GM23248 (cell line): ENCODE results near the gene RAB36. TPM values are rescaled to one million over a fixed set of nuclear protein-coding genes. Genes with fewer than 3 reads are reported as not detected.

Experiments used
- DNase-seq: peaks from one replicate; pipeline ENCODE4 v3.0.0-alpha.2; 2015
- H2AFZ ChIP-seq: fragments of 200-600 bp; sonication (generic); 2 replicates; pipeline ENCODE4 v1.6.1; 2016; ENCODE audit warnings: antibody characterized with exemption
- H3F3A ChIP-seq: fragments of 200-600 bp; sonication (generic); 2 replicates; pipeline ENCODE4 v1.6.1; 2016; ENCODE audit warnings: mild to moderate bottlenecking, antibody characterized with exemption, mixed run types; ENCODE audit not compliant: insufficient read depth
- H3K27ac ChIP-seq: fragments of 200-600 bp; sonication (generic); 2 replicates; pipeline ENCODE4 v1.5.1; 2016; ENCODE audit warnings: mild to moderate bottlenecking
- H3K27me3 ChIP-seq: fragments of 200-600 bp; sonication (generic); replicated peaks from 2 replicates; pipeline ENCODE4 v1.6.1; 2016; ENCODE audit warnings: mild to moderate bottlenecking; ENCODE audit not compliant: insufficient read depth
- H3K36me3 ChIP-seq: fragments of 200-600 bp; sonication (generic); 2 replicates; pipeline ENCODE4 v1.6.1; 2016; ENCODE audit warnings: low read depth, mild to moderate bottlenecking
- H3K4me1 ChIP-seq: fragments of 200-600 bp; sonication (generic); 2 replicates; pipeline ENCODE4 v1.6.1; 2016; ENCODE audit warnings: mild to moderate bottlenecking; ENCODE audit not compliant: insufficient read depth
- H3K4me2 ChIP-seq: fragments of 200-600 bp; sonication (generic); one replicate; pipeline ENCODE4 v1.6.1; 2016; ENCODE audit warnings: mild to moderate bottlenecking; ENCODE audit not compliant: unreplicated experiment
- H3K4me3 ChIP-seq: fragments of 200-600 bp; sonication (generic); 2 replicates; pipeline ENCODE4 v1.5.1; 2016; ENCODE audit warnings: mild to moderate bottlenecking
- H3K79me2 ChIP-seq: fragments of 200-600 bp; sonication (generic); 2 replicates; pipeline ENCODE4 v1.6.1; 2016; ENCODE audit warnings: mild to moderate bottlenecking; ENCODE audit not compliant: insufficient read depth
- H3K9ac ChIP-seq: fragments of 200-600 bp; sonication (generic); 2 replicates; pipeline ENCODE4 v1.6.1; 2016; ENCODE audit warnings: mild to moderate bottlenecking
- H3K9me2 ChIP-seq: fragments of 200-600 bp; sonication (generic); 2 replicates; pipeline ENCODE4 v1.6.1; 2016; ENCODE audit warnings: mixed run types, mild to moderate bottlenecking, moderate library complexity; ENCODE audit not compliant: insufficient read depth
- H3K9me3 ChIP-seq: fragments of 200-600 bp; sonication (generic); one replicate; pipeline ENCODE4 v1.6.1; 2017; ENCODE audit warnings: low read depth
- H4K20me1 ChIP-seq: fragments of 200-600 bp; sonication (generic); 2 replicates; pipeline ENCODE4 v1.6.0; 2016; ENCODE audit not compliant: insufficient read depth
- EZH2 ChIP-seq: fragments of 200-600 bp; sonication (generic); IDR thresholded peaks from 2 replicates; pipeline ENCODE4 v1.6.1; 2018; ENCODE audit warnings: antibody characterized with exemption, mild to moderate bottlenecking; ENCODE audit not compliant: insufficient read depth, poor library complexity, severe bottlenecking
- EZH2phosphoT487 ChIP-seq: fragments of 200-600 bp; sonication (generic); IDR thresholded peaks from 2 replicates; pipeline ENCODE4 v1.6.1; 2018; ENCODE audit warnings: antibody characterized with exemption, moderate library complexity, mild to moderate bottlenecking, low read depth; ENCODE audit not compliant: insufficient read depth
- WGBS, 2 experiments: methylation state at CpG; one replicate each; pipeline ENCODE4 v1.1.6; 2015 to 2017; ENCODE audit warnings: low lambda C conversion rate in 2 of 2, low coverage in 1 of 2; ENCODE audit errors: missing lambda C conversion rate in 2 of 2; 5-methylcytosine and 5-hydroxymethylcytosine counted together
- in situ Hi-C: fragments of 300-500 bp; cut with MboI; formaldehyde crosslinking; loops from 2 replicates; pipeline ENCODE4 v1.15.0; 2020
- polyA plus RNA-seq: library from polyadenylated mRNA; unstranded; fragments of >200 nt; fragmentation: Nextera tagmentation; extraction: Ambion mirVana; gene quantifications from 2 replicates; pipeline ENCODE4 v1.2.1, GENCODE V29; 2016
- total RNA-seq: library from RNA; depleted of rRNA; stranded (reverse); fragments of >200 nt; shearing (Covaris generic); gene quantifications from 2 replicates; pipeline ENCODE4 v1.2.3, GENCODE V29; 2014

RAB36 gene
- total and polyA plus RNA-seq, 2 experiments from 2014 or later: 3.5 to 6.8 TPM

- H3K4me2 ChIP-seq: no peak overlapping the region
- WGBS, 2 experiments: 61 to 64% methylated on average over 6 to 7 of the region's 7 CpGs
- no peak overlapping the region for H2AFZ ChIP-seq
- H3K36me3 ChIP-seq: no peaks in the 10 kb centered on the region
- H3K27me3 ChIP-seq: peaks cover 5% of the 10 kb centered on the region; the same call in 1 of the 2 replicates
- no peak for TF ChIP-seq EZH2
- TF ChIP-seq EZH2phosphoT487: no peak
- H3K27ac ChIP-seq: no peak overlapping the region
- in situ Hi-C loops: loop anchor here (5.0 kb wide), 1 partner anchor 165 kb away; no protein-coding TSS in a partner anchor
- H3K79me2 ChIP-seq: no peaks in the 10 kb centered on the region
- DNase-seq: no peak
- H3K4me3 ChIP-seq: no peak overlapping the region
- H3K9me3 ChIP-seq: no peaks in the 10 kb centered on the region
- H4K20me1 ChIP-seq: no peaks in the 10 kb centered on the region
- H3K4me1 ChIP-seq: no peaks in the 10 kb centered on the region
- no peaks in the 10 kb centered on the region for H3F3A ChIP-seq
- no peak overlapping the region for H3K9ac ChIP-seq
- H3K9me2 ChIP-seq: no peaks in the 10 kb centered on the region
Observed at GRCh38 chr22:23127055-23127756, 18.1 kb upstream of the RAB36 start.

GRCh38 chr22:23127788-23128187 lies 17.5 kb upstream of the RAB36 start:
- in situ Hi-C loops: loop anchor here (5.0 kb wide), 1 partner anchor 165 kb away; no protein-coding TSS in a partner anchor
- 63% methylated on average over 9 of the region's 9 CpGs for WGBS, 2 experiments

GRCh38 chr22:23128269-23129108 lies 16.8 kb upstream of the RAB36 start:
- 8 to 12% methylated on average over 13 to 14 of the region's 14 CpGs for WGBS, 2 experiments
- H3K9me3 ChIP-seq: no peaks in the 10 kb centered on the region
- peak overlapping the region; percentile 33; the same call in 1 of the 2 replicates for H2AFZ ChIP-seq

More at GRCh38 chr22:23127788-23128187, 17.5 kb upstream of the RAB36 start:
- TF ChIP-seq EZH2 (no peak), EZH2phosphoT487 (no peak)
- Histone ChIP-seq H3F3A (no peaks in the 10 kb centered on the region), H2AFZ (no peak overlapping the region), H3K27ac (no peak overlapping the region), H3K4me2 (no peak overlapping the region), H3K4me1 (no peaks in the 10 kb centered on the region), H4K20me1 (no peaks in the 10 kb centered on the region), H3K9me2 (no peaks in the 10 kb centered on the region), H3K27me3 (peaks cover 5% of the 10 kb centered on the region; the same call in 1 of the 2 replicates), H3K36me3 (no peaks in the 10 kb centered on the region), H3K9me3 (no peaks in the 10 kb centered on the region), H3K9ac (no peak overlapping the region), H3K4me3 (no peak overlapping the region), H3K79me2 (no peaks in the 10 kb centered on the region)
- DNase-seq: no peak

GRCh38 chr22:23129149-23129548 lies 16.1 kb upstream of the RAB36 start:
- H3K4me3 ChIP-seq: no peak overlapping the region
- WGBS, 2 experiments: 56% methylated on average over 10 of the region's 10 CpGs
- DNase-seq: no peak
- H3K4me1 ChIP-seq: no peaks in the 10 kb centered on the region
- TF ChIP-seq EZH2phosphoT487 (no peak), EZH2 (no peak)
- H3F3A ChIP-seq: no peaks in the 10 kb centered on the region
- 0 out of 2 replicates have a peak, but pooled peaks cover 4% of the 10 kb centered on the region for H3K27me3 ChIP-seq
- H2AFZ ChIP-seq: no peak overlapping the region
- in situ Hi-C loops: loop anchor here (5.0 kb wide), 1 partner anchor 167 kb away; no protein-coding TSS in a partner anchor
- no peaks in the 10 kb centered on the region for H3K79me2 ChIP-seq
- no peaks in the 10 kb centered on the region for H4K20me1 ChIP-seq
- no peak overlapping the region for H3K27ac ChIP-seq
- H3K4me2 ChIP-seq: no peak overlapping the region
- no peaks in the 10 kb centered on the region for H3K9me3 ChIP-seq
- no peak overlapping the region for H3K9ac ChIP-seq
- no peaks in the 10 kb centered on the region for H3K9me2 ChIP-seq
- H3K36me3 ChIP-seq: no peaks in the 10 kb centered on the region

More at GRCh38 chr22:23128269-23129108, 16.8 kb upstream of the RAB36 start:
- no peak for TF ChIP-seq EZH2
- no peak for TF ChIP-seq EZH2phosphoT487
- Histone ChIP-seq H3K27me3 (0 out of 2 replicates have a peak, but pooled peaks cover 5% of the 10 kb centered on the region), H4K20me1 (no peaks in the 10 kb centered on the region), H3K9me2 (no peaks in the 10 kb centered on the region), H3K4me2 (no peak overlapping the region), H3K9ac (no peak overlapping the region), H3K4me1 (no peaks in the 10 kb centered on the region), H3K27ac (no peak overlapping the region), H3K36me3 (no peaks in the 10 kb centered on the region), H3K4me3 (no peak overlapping the region), H3K79me2 (no peaks in the 10 kb centered on the region), H3F3A (no peaks in the 10 kb centered on the region)
- peak; percentile 88 for DNase-seq
- in situ Hi-C loops: loop anchor here (5.0 kb wide), 1 partner anchor 166 kb away; no protein-coding TSS in a partner anchor
